ENCODE data around the gene FEM1A.
A peak's percentile ranks its signal among the peaks of the same experiment; 100 is the strongest.
"Not testable (repeated sequence)": the region's sequence is repeated elsewhere in the genome, so short reads cannot be mapped to it uniquely, and the experiment has no call there.

Gene FEM1A

GRCh38 chr19:4830768-4831265 is 39.3 kb downstream of the FEM1A start:
- ChIA-PET CTCF (interaction anchor here (0.6 to 4.0 kb wide), 8 partner anchors 8 to 106 kb away, joined by 3 to 15 read pairs (median 6); no protein-coding TSS in a partner anchor), POLR2A (no interaction called here)
- TF ChIP-seq CTCF (IDR thresholded peaks at IDR 0.05; ENCODE audit: control extremely low read depth, extremely low read depth, low read depth, missing control alignments), result no peak
- DNase-seq (ENCODE audit: extremely low spot score), result no peak

- ChIA-PET POLR2A (no interaction called here), CTCF (interaction anchor here (0.6 to 4.0 kb wide), 7 partner anchors 9 to 107 kb away, joined by 3 to 15 read pairs (median 7); no protein-coding TSS in a partner anchor)
- no peak for TF ChIP-seq CTCF (IDR thresholded peaks at IDR 0.05; ENCODE audit: control extremely low read depth, extremely low read depth, low read depth, missing control alignments)
- peak; percentile 85 for DNase-seq (ENCODE audit: extremely low spot score)
Measured at GRCh38 chr19:4831304-4831978, 39.9 kb downstream of the FEM1A start, which contains the start of gene TICAM1. Gene TICAM1 (minus strand): TSS chr19:4831712. CDS start chr19:4818377, 13,335 bp downstream.

- DNase-seq (ENCODE audit: extremely low spot score); POLR2A ChIA-PET: not testable (repeated sequence)
- CTCF ChIA-PET, result interaction anchor here (1.6 to 3.0 kb wide), 4 partner anchors 10 to 80 kb away, joined by 3 to 12 read pairs (median 6); no protein-coding TSS in a partner anchor
Measured at GRCh38 chr19:4831979-4832340, 40.4 kb downstream of the FEM1A start.

DNA sequence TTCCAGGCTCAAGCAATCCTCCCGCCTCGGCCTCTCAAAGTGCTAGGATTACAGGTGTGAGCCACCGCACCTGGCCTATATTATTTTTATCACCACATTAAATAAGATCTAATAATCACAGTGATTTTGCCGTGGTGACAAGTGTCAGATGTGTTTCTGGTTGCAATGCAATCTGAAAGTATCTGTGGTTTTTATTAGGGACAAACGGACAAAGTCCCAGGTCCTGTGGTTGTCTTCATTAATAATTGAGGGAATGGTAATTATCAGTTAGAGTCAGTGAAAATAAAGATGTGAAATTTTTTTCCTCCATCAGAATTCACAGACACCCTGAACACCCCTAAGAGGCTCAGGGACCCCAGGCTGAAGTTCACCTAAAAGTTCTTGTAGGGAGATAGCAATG is 41.2 kb downstream of the FEM1A start:
- CTCF ChIA-PET, result no interaction called here
- POLR2A ChIA-PET, result no interaction called here
- TF ChIP-seq CTCF (IDR thresholded peaks at IDR 0.05; ENCODE audit: control extremely low read depth, extremely low read depth, low read depth, missing control alignments), result no peak
- DNase-seq (ENCODE audit: extremely low spot score), result no peak

- CTCF ChIA-PET, result interaction anchor here (0.9 to 2.5 kb wide), 4 partner anchors 10 to 48 kb away, joined by 3 to 14 read pairs (median 4); partner anchors contain the start of gene FEM1A
- TF ChIP-seq CTCF (IDR thresholded peaks at IDR 0.05; ENCODE audit: control extremely low read depth, extremely low read depth, low read depth, missing control alignments), result no peak
- POLR2A ChIA-PET, result no interaction called here
- DNase-seq (ENCODE audit: extremely low spot score), result no peak
Measured at GRCh38 chr19:4839192-4839591, 47.7 kb downstream of the FEM1A start.

DNA sequence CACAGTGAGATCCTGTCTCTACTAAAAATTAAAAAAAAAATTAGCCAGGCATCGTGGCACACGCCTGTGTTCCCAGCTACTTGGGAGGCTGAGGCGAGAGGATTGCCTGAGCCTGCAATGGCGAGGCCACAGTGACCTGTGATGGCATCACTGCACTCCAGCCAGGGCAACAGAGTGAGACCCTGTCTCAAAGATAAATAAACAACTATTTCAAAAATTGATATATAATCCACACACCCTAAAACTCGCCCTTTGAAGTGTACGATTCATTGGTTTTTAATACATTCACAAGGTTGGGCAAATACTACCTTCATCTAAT is 52.1 kb downstream of the FEM1A start:
- POLR2A ChIA-PET, result interaction anchor here (0.7 to 1.3 kb wide), 2 partner anchors 11 to 519 kb away, joined by 3 read pairs; no protein-coding TSS in a partner anchor
- DNase-seq (ENCODE audit: extremely low spot score), result no peak
- no peak for TF ChIP-seq CTCF (IDR thresholded peaks at IDR 0.05; ENCODE audit: control extremely low read depth, extremely low read depth, low read depth, missing control alignments)
- CTCF ChIA-PET, result interaction anchor here (1.7 to 17.4 kb wide), 4 partner anchors 13 to 68 kb away, joined by 3 to 242 read pairs (median 6); partner anchors contain the start of gene TICAM1
